GM18951 (cell line): Measurements from ENCODE around the gene DMBX1.

Source experiments
- POLR2A ChIP-seq: IDR thresholded peaks from 4 replicates; pipeline ENCODE4 v1.6.1; 2011; ENCODE audit warnings: mild to moderate bottlenecking; ENCODE audit not compliant: insufficient read length, insufficient read depth; ENCODE audit errors: extremely low read depth
- in situ Hi-C: fragments of 300-500 bp; cut with MboI; formaldehyde crosslinking; loops from one replicate; pipeline ENCODE4 v1.12.0; 2022; ENCODE audit warnings: low sequenced_read_pairs, mixed read lengths, inconsistent platforms; ENCODE audit not compliant: unreplicated experiment

The DMBX1 gene

GRCh38 chr1:46489638-46490405, at the start of gene DMBX1:
DMBX1 (plus strand) TSS chr1:46489836; CDS start chr1:46507011, 17,175 bp downstream.
- no peak for TF ChIP-seq POLR2A
- in situ Hi-C loops = no loop called here

GRCh38 chr1:46440478-46440877, 49.2 kb upstream of the DMBX1 start:
- no peak for TF ChIP-seq POLR2A
- in situ Hi-C loops = loop anchor here (10.0 kb wide), 1 partner anchor 84 kb away; no protein-coding TSS in a partner anchor

DNA sequence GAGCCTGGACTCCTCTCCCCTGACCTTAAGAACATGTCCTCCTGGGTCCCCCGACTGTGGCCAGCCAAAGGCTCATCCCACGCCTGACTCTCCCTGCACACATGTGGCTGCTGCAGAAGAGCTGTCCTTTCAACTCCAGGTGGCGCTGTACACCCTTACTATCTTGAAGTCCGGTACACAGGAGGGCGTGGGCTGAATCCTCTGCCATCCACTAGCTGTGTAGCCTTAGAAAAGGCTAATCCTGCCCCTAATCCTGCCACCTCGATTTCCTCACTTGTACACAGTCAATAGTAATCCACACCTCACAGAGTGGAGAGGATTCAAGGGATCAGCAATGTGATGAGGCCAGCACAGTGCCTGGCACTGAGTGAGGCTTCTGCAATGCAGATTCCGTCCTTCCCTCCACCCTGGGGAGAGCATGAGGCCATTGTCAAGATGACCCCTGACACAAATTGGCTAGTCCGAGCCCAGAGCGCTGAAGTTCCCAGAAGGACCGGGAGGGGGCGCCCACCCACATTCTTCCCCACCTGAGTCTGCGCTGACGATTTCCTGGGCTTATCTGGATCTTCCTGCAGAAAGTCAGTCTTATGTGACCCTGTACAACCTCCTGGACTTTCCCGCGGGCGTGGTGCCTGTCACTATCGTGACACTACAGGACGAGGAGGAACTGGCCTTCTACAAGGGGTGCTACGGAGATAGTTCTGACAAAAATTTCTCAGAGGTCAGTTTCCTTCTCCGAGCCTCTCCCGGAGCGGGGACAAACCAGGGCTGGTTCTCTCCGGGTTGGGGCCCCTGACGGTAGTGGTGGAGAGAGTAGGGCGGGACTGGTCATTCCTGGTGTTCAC, 47.1 kb upstream of the DMBX1 start:
- no peak for TF ChIP-seq POLR2A
- in situ Hi-C loops = loop anchor here (10.0 kb wide), 1 partner anchor 82 kb away; no protein-coding TSS in a partner anchor

DNA sequence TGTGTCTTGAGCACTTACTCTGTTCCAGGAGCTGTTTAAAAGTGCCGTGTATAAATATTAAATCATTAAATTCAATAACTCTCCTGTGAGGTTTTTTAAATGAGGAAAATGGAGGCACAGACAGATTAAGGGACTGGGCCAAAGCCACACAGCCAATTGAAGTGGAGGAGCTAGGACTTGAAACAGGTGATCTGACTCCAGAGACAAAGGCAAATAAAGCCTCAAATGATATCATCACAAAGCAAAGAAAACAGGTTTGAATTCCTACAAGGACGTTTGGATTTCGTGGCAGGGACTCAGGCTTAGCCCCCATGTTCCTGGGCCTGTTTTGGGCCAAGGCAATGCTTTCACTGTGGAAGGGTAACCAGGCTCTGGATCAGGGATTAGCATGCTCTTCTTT, 45.2 kb upstream of the DMBX1 start:
- no peak for TF ChIP-seq POLR2A
- in situ Hi-C loops = loop anchor here (10.0 kb wide), 1 partner anchor 80 kb away; no protein-coding TSS in a partner anchor

GRCh38 chr1:46445773-46446256, 43.8 kb upstream of the DMBX1 start:
- no peak for TF ChIP-seq POLR2A
- in situ Hi-C loops = loop anchor here (10.0 kb wide), 1 partner anchor 79 kb away; no protein-coding TSS in a partner anchor

DNA sequence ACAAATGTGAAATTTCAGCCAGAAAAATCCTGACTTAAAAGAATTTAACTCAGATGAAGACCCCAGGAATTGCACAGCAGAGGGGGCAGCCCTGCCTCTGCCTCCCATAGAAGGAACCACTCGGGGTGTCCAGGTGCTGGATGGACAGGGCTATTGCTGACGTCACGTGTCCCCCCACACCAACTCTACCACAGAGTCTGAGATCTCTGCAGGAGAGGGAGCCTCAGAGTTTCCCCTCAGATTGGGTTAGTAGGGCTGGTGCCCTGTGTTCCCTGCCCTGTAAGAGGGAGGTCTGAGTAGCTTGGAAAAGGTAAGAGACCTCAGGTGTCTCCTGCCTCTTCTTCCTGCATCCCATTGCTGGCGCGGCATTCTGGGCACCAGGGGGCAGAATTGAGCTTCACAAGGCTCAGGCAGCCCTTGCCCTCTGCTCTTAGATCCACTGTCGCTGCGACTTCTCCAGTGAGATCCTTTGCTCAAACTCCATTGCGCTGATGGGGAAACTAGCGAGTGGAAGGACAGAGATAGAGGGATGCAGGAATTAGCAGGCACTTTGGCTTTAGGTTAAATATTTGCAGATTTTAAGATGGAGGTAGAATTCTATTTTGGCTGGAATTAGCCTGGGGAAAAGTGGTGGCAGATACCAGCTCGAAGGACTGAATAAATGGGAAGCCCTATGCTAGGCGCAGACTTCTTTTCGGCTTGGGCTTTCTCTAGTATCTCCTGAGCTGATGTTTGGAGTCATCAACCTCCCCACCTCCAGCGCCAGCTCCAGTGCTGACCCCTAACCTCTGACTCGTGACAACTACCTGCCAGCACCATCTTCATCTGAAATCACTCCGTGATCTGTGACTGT, 42.8 kb upstream of the DMBX1 start:
- in situ Hi-C loops = loop anchor here (10.0 kb wide), 1 partner anchor 78 kb away; no protein-coding TSS in a partner anchor
- no peak for TF ChIP-seq POLR2A

DNA sequence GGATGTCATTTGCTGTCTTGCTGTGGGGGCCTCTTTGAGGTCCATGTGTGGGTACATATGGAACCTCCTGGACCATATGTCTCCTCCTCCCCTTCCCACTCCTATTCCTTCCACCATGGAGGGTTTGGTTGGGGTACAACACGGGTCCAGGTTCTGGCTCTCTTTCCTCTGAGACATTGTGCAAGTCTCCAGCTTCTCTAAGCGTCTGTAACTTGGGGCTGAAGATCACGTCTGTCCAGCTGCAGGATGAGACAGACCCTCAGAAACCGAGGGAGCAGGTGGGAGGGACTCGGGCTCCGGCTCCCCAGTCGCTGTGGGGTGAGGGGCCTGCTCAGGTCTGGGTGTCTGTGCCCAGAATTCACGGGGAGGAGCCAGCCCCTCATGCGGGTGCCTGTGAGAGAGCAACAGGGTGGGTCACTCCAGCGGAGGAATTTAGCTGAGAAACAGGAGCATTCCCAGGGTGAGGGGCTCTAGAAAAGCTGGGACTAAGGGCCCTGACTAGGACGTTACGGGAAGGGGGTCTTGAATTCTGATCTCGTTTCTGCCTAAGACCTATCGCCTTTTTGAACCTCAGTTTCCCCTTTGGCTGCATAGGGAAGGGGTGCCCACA, 42.0 kb upstream of the DMBX1 start:
- no peak for TF ChIP-seq POLR2A
- in situ Hi-C loops = loop anchor here (10.0 kb wide), 1 partner anchor 77 kb away; no protein-coding TSS in a partner anchor

GRCh38 chr1:46448109-46448911, 41.3 kb upstream of the DMBX1 start:
- TF ChIP-seq POLR2A = no peak
- in situ Hi-C loops = loop anchor here (10.0 kb wide), 1 partner anchor 76 kb away; no protein-coding TSS in a partner anchor

DNA sequence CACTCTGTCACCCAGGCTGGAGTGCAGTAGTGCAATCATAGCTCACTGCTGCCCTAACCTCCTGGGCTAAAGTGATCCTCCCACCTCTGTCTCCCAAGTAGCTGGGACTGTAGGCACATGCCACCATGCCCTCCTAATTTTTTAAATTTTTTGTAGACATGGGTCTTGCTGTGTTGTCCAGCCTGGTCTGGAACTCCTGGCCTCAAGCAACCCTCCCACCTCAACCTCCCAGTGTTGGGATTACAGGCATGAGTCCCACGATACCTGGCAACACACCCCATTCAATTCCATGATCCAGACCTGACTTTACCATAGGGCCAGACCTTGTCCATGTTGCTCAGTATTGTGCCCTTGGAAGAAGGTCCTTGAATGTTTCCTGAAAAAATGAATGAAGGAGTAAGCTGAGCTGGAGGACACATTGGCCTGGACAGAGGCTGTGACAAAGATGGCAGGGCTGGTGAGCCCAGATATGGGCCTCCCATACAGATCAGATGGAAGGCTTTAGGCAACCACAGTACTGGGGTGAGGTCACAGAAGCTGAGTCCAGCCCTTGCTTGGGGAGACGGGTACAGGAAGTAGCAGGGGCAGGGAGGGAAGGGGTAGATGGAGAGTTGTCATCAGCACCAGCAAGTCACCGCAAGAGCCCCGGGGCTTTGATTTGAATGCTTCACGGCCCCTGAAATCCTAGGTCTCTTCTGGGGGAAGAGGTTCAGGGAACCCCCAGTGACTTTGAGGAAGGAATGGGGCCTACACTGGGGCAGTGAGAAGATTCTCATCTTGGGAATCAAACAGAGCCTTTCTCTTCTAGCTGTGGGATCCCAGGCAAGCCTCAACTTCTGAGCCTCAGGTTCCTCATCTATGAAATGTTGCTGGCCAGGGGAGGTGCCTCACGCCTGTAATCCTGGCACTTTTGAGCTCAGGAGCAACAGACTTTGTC, 40.1 kb upstream of the DMBX1 start:
- in situ Hi-C loops = loop anchor here (10.0 kb wide), 1 partner anchor 75 kb away; no protein-coding TSS in a partner anchor
- no peak for TF ChIP-seq POLR2A

- in situ Hi-C loops = no loop called here
- TF ChIP-seq POLR2A = no peak
Measured at GRCh38 chr1:46450160-46450517, 39.5 kb upstream of the DMBX1 start.
